ENCODE data around the gene DHRS7B.
"Not testable (repeated sequence)": the region's sequence is repeated elsewhere in the genome, so short reads cannot be mapped to it uniquely, and the experiment has no call there.

The DHRS7B gene, protein sequence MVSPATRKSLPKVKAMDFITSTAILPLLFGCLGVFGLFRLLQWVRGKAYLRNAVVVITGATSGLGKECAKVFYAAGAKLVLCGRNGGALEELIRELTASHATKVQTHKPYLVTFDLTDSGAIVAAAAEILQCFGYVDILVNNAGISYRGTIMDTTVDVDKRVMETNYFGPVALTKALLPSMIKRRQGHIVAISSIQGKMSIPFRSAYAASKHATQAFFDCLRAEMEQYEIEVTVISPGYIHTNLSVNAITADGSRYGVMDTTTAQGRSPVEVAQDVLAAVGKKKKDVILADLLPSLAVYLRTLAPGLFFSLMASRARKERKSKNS

DNA sequence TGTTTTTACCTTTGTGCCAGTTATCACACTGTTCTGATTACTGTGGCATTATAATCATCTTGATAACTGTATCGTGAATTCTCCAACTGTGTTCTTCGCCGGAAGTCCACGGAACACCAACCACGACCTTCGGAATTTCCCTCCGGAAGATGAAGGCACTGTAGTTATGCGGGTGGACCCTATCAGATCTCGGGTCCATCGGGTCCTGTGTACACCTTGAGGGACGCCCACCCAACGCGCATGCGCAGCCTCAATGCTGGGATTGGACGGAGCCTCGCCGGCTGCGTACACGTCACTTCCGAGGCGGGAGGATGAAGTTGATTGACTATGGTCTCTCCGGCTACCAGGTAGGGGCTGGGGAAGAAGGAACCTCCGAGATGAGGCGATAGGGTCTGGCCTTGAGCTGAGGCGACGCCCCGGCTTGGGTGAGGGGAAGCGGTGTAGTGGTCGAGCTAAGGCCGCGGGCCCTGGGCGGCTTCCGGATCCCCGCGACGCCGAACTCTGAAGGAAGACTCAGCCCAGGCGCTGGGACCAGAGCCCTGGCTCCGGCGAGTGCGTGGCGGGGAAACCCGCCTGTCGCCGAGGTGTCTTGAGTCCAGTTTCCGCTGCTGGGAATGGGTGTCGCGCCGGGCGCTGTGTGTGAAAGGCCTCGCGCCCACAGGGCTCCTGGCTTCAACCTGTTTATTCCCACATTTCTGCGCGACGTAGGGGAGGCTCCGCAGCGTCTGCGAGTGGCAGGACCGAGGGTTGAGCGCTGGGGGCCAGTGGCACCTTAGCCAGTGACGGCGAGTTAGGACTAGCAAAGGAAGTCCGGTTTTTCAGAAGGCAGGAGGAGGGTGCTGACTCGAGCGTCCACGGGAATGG, at the start of gene DHRS7B:
TSS of gene DHRS7B (plus strand) at position 320 of the 864 bp plus-strand sequence. CDS start at position 328, 8 bp downstream.
- TF ChIP-seq, protein P1, sequence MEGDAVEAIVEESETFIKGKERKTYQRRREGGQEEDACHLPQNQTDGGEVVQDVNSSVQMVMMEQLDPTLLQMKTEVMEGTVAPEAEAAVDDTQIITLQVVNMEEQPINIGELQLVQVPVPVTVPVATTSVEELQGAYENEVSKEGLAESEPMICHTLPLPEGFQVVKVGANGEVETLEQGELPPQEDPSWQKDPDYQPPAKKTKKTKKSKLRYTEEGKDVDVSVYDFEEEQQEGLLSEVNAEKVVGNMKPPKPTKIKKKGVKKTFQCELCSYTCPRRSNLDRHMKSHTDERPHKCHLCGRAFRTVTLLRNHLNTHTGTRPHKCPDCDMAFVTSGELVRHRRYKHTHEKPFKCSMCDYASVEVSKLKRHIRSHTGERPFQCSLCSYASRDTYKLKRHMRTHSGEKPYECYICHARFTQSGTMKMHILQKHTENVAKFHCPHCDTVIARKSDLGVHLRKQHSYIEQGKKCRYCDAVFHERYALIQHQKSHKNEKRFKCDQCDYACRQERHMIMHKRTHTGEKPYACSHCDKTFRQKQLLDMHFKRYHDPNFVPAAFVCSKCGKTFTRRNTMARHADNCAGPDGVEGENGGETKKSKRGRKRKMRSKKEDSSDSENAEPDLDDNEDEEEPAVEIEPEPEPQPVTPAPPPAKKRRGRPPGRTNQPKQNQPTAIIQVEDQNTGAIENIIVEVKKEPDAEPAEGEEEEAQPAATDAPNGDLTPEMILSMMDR (IDR thresholded peaks at IDR 0.05; ENCODE audit: low read depth, low read length), result no peak
- H3K4me3 ChIP-seq (ENCODE audit: low read depth, low read length), result peak within 1 kb of the TSS; percentile 94

DNA sequence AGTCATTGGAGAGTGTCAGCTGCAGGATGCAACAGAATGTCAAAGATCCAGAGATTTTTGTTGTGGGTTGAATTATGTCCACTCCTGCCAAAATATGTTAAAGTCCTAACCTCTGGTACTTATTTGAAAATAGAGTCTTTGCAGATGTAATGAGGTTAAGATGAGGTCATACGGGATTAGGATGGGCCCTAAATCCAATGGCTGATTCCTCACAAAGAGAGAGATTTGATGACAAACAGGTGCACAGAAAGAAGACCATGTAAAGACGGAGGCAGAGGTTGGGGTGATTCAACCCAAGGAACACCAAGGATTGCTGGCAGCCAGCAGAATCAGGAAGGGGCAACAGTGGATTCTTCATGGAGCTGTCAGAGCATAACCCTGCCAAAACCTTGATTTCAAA, 49.5 kb upstream of the DHRS7B start:
- TF ChIP-seq, protein P1 (IDR thresholded peaks at IDR 0.05; ENCODE audit: low read depth, low read length), result no peak
- H3K4me3 ChIP-seq (ENCODE audit: low read depth, low read length), result no peak overlapping the region

DNA sequence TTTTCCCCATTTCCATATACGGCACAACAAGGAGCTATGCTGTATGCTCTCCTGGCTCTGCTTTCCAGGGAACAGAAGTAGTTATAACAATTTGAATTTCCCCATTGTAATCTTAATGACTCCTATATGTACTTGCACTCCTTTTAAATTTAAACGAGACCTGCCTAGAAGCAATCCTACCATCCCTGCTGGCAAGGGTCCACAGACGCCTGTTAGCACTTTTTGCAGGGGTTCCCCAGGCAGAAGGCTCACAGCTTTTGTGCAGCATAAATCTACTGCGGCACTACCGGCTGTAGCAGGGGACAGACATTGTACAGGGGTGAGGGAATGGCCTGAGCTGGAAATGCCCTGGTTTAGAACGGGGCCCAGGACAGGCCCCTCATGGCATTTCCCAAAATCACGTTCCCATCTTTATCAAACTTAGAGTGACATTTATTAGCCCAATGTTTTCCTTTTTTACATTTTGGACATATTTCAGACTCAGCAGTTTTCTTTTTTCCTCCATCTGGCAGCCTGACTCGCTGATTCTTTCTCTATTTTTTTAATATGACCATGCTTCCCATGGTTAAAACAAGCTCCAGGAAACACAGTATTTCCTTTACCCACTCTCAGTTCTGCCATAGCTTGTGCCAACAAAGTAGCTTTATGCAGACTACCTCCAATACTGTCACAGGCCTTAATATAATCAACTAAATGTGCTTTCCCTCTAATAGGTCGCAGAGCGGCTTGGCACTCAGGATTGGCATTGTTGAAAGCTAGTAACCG, 48.6 kb upstream of the DHRS7B start:
- no peak overlapping the region for H3K4me3 ChIP-seq (ENCODE audit: low read depth, low read length)
- TF ChIP-seq, protein P1 (IDR thresholded peaks at IDR 0.05; ENCODE audit: low read depth, low read length), result no peak

DNA sequence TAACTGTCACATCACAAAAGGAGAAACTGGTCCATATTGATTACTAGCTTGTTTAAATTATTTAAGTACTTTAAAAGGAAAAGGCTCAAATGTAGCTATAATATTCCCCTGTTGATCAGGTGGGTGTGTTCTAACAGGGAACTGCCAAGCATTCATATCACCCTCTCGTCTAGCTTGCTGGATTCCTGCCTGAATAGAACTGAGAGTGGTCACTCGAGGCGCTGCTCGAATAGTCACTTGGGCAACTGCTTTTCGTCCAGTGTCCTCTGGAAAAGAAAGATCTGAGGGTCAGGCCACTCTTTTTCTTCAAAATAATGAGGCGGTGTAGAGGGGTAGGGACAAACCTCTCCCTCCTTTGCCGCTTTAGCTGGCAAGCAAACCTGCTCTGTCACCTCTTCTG, 47.6 kb upstream of the DHRS7B start:
- no peak overlapping the region for H3K4me3 ChIP-seq (ENCODE audit: low read depth, low read length)
- TF ChIP-seq, protein P1 (IDR thresholded peaks at IDR 0.05; ENCODE audit: low read depth, low read length), result no peak

DNA sequence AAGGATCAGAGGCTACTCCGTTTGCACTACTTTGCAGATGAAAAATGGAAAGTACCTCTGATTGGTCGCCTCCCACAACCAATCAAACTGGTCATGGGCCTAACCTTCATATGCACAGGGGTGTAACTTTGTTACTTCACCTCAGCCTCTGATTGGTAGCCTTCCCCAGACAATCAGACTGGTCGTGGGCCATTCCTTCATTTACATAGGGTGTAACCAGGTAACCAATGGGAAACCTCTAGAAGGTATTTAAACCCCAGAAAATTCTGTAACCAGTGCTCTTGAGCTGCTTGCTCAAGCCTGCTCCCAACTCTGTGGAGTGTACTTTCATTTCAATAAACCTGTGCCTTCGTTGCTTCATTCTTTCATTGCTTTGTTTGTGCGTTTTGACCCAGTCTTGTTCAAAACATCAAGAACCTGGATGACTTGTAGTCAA, 44.7 kb upstream of the DHRS7B start:
- TF ChIP-seq, protein P1 (IDR thresholded peaks at IDR 0.05; ENCODE audit: low read depth, low read length), result no peak
- no peak overlapping the region for H3K4me3 ChIP-seq (ENCODE audit: low read depth, low read length)

DNA sequence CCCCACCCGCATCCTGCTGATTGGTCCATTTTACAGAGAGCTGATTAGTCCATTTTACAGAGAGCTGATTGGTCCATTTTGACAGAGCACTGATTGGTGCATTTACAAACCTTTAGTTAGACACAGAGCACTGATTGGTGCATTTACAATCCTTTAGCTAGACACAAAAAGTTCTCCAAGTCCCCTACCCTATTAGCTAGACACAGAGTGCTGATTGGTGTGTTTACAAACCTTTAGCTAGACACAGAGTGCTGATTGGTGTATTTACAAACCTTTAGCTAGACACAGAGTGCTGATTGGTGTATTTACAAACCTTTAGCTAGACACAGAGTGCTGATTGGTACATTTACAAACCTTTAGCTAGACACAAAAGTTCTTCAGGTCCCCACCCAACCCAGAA, 41.5 kb upstream of the DHRS7B start:
- not testable (repeated sequence) for H3K4me3 ChIP-seq (ENCODE audit: low read depth, low read length)

DNA sequence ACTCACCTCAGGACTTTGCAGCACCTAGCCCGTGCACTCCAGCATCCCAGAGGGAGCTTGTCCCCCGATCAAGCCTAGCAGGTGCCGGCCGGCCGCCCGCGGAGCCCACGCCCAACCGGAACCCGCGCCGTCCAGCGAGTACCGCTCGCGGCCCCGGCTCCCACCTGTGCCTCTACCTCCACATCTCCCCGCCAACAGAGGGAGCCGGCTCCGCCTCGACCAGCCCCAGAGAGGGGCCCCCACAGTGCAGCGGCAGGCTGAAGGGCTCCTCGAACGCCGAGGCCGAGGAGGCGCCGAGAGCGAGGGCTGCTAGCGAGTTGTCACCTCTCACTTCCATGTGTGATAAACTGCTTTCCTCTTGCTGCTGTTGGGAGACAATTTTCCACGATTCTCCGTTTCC, 41.1 kb upstream of the DHRS7B start:
- TF ChIP-seq, protein P1 (IDR thresholded peaks at IDR 0.05; ENCODE audit: low read depth, low read length), result no peak
- H3K4me3 ChIP-seq (ENCODE audit: low read depth, low read length), result no peak overlapping the region
